GM12891 (cell line): ENCODE measurements around the gene FBL.

Source experiments
- POLR2A ChIP-seq: IDR thresholded peaks from 2 replicates; pipeline ENCODE4 v1.6.1; 2011; ENCODE audit warnings: low read depth, low read length, control low read depth
- POLR2AphosphoS5 ChIP-seq: IDR thresholded peaks from 2 replicates; pipeline ENCODE4 v1.6.1; 2011; ENCODE audit warnings: low read depth, low read length, control low read depth
- POU2F2 ChIP-seq: IDR thresholded peaks from 2 replicates; pipeline ENCODE4 v1.6.1; 2011; ENCODE audit warnings: low read depth, mild to moderate bottlenecking, control low read depth, low read length, moderate library complexity

GRCh38 chr19:39830406-39830805, 15.8 kb downstream of the FBL start:
- TF ChIP-seq POLR2AphosphoS5 = no peak
- no peak for TF ChIP-seq POU2F2
- TF ChIP-seq POLR2A = no peak
